Measurements from ENCODE around the gene PAPOLB. TPM values are rescaled to one million over a fixed set of nuclear protein-coding genes. Genes with fewer than 3 reads are reported as not detected.
A peak's percentile ranks its signal among the peaks of the same experiment; 100 is the strongest.

Gene PAPOLB
- total and polyA plus RNA-seq, 2 of the 4 experiments (the other 2 are of a cell fraction) = under 0.01 TPM; not detected in 1

DNA sequence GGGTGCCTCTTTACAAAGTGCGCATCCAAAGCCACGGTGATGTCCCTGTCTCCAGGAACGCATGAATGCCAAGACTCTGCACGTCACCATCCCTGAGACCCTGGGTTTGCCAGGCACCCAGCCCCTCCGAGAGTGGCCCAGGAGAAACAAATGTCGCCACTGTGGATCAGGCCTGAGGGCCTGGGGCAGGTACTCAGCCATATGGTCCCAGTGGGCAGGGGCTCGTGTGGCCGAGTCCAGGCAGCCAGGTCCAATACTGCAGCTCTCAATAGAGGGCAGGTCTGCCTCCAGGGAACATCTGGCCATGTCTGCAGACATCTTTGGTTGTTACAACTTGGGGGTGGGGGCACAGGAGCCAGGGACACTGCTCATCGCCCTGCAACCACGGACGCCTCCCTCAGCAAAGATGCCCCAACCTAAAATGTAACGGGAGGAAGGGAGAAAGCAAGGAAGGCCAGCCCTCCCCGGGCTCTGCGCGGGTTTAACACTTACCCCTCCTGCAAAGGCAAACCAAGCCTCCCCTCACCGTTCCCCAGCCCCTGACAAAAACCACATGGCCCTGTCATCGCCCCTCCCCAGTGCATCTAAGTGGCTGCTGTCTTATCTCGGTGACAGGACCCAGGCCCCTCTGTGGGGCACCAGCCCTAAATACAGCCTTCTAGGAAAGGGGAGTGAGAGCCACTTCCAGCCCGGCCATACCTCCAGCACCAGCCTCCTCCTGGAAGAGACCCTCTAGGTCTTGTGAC, 10.3 kb upstream of the PAPOLB start:
- BruUV-seq (replicated peaks) = no TSS peak
- intact Hi-C loops (cut with micrococcal nuclease) (no loop called here), dilution Hi-C loops (cut with HindIII; ENCODE audit: low sequenced_read_pairs, unreplicated experiment) (no loop called here), in situ Hi-C loops (cut with MboI; ENCODE audit: low sequenced_read_pairs) (no loop called here)
- DNase-seq (no peak), ATAC-seq (ENCODE audit: low read depth) (no peak)
- no peak overlapping the region for H2BK15ac ChIP-seq (ENCODE audit: low read depth, low read length)
- no peak overlapping the region for H3K27ac ChIP-seq (ENCODE audit: insufficient read depth, low read length)
- H3K9me1 ChIP-seq (ENCODE audit: insufficient read depth, low read length) = no peaks in the 10 kb centered on the region
- H3K14ac ChIP-seq (replicated peaks; ENCODE audit: low read depth, low read length) = no peak overlapping the region
- H3K4ac ChIP-seq (ENCODE audit: low read depth, low read length) = no peak overlapping the region
- H3K56ac ChIP-seq (ENCODE audit: extremely low read depth, insufficient read depth, low read length) = no peak overlapping the region
- H3K23ac ChIP-seq (ENCODE audit: low read depth, low read length) = no peak overlapping the region
- H3K27me3 ChIP-seq (ENCODE audit: control insufficient read depth, insufficient read depth, low read length) = no peaks in the 10 kb centered on the region; the same call in 1 of the 2 replicates
- H4K20me1 ChIP-seq (ENCODE audit: insufficient read depth, low read length) = no peaks in the 10 kb centered on the region
- no peak for TF ChIP-seq SMC3 (IDR thresholded peaks at IDR 0.05; ENCODE audit: low read depth, low read length)
- TF ChIP-seq CEBPB (IDR thresholded peaks at IDR 0.05; ENCODE audit: low read depth, low read length) = no peak
- no peak for TF ChIP-seq MAZ (IDR thresholded peaks at IDR 0.05; ENCODE audit: borderline replicate concordance, low read depth, low read length)
- no peak for TF ChIP-seq CHD1 (IDR thresholded peaks at IDR 0.05; ENCODE audit: low read depth, low read length)
- TF ChIP-seq, protein P1, sequence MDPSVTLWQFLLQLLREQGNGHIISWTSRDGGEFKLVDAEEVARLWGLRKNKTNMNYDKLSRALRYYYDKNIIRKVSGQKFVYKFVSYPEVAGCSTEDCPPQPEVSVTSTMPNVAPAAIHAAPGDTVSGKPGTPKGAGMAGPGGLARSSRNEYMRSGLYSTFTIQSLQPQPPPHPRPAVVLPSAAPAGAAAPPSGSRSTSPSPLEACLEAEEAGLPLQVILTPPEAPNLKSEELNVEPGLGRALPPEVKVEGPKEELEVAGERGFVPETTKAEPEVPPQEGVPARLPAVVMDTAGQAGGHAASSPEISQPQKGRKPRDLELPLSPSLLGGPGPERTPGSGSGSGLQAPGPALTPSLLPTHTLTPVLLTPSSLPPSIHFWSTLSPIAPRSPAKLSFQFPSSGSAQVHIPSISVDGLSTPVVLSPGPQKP (IDR thresholded peaks at IDR 0.05; ENCODE audit: borderline replicate concordance, low read depth, low read length) = no peak
- no peak for TF ChIP-seq USF2 (IDR thresholded peaks at IDR 0.05; ENCODE audit: low read depth, low read length)
- no peak for TF ChIP-seq RCOR1 (IDR thresholded peaks at IDR 0.05; ENCODE audit: insufficient replicate concordance, low read length)
- no peaks in the 10 kb centered on the region for H3K4me1 ChIP-seq (ENCODE audit: control insufficient read depth, insufficient read depth, low read length)
- no peak overlapping the region for H3K18ac ChIP-seq (ENCODE audit: low read depth, low read length)
- no peak overlapping the region for H3K4me2 ChIP-seq (ENCODE audit: low read depth, low read length)
- no peaks in the 10 kb centered on the region for H3K9me3 ChIP-seq (ENCODE audit: control insufficient read depth, insufficient read depth, low read length)
- no peak overlapping the region for H4K8ac ChIP-seq (ENCODE audit: low read depth in 2 of 2, low read length in 2 of 2)
- peak overlapping the region; percentile 42 for H2AK9ac ChIP-seq (replicated peaks; ENCODE audit: low read depth, low read length, poor library complexity)
- H2BK120ac ChIP-seq (ENCODE audit: low read depth, low read length) = no peak overlapping the region
- H2AK5ac ChIP-seq (ENCODE audit: low read depth, low read length) = no peak overlapping the region
- H3K9ac ChIP-seq (ENCODE audit: low read depth, low read length) = no peak overlapping the region
- H2AFZ ChIP-seq (replicated peaks; ENCODE audit: low read length, poor library complexity) = no peak overlapping the region
- H3K79me1 ChIP-seq (ENCODE audit: low read depth in 1 of 2, low read length in 2 of 2) = no peaks in the 10 kb centered on the region
- no peak overlapping the region for H4K5ac ChIP-seq (ENCODE audit: low read depth, low read length)
- CTCF ChIA-PET = no interaction called here
- H2BK20ac ChIP-seq (ENCODE audit: low read depth, low read length) = no peak overlapping the region
- no peak overlapping the region for H3K4me3 ChIP-seq (ENCODE audit: insufficient read depth, low read depth, low read length)
- H2BK5ac ChIP-seq (ENCODE audit: low read depth, low read length, poor library complexity, severe bottlenecking) = no peak overlapping the region
- WGBS, 2 experiments (ENCODE audit: extremely low coverage in 2 of 2, insufficient read length in 1 of 2) = 65% methylated on average over 5 of the region's 19 CpGs; no CpG with 5 or more reads in 1 of the 2 experiments
- H4K91ac ChIP-seq (ENCODE audit: insufficient read depth, low read depth, low read length) = no peak overlapping the region
- no peaks in the 10 kb centered on the region for H3K36me3 ChIP-seq (ENCODE audit: control insufficient read depth, insufficient read depth, low read length)
- POLR2A ChIA-PET (ENCODE audit: unreplicated experiment) = interaction anchor here (0.6 kb wide), 1 partner anchor 13 kb away, joined by 3 read pairs; no protein-coding TSS in a partner anchor
